ENCODE measurements around the gene NOVA2.

NOVA2 gene

GRCh38 chr19:45954156-45954555 lies 19.5 kb downstream of the NOVA2 start:
- DNase-seq (ENCODE audit: low read depth): no peak
- H3K4me3 ChIP-seq (ENCODE audit: low read depth, low read length): no peak overlapping the region
- TF ChIP-seq CTCF (IDR thresholded peaks at IDR 0.05; ENCODE audit: insufficient read depth, low read depth, low read length, missing control alignments): no peak

- H3K4me3 ChIP-seq (ENCODE audit: low read depth, low read length): no peak overlapping the region
- TF ChIP-seq CTCF (IDR thresholded peaks at IDR 0.05; ENCODE audit: insufficient read depth, low read depth, low read length, missing control alignments): no peak
- DNase-seq (ENCODE audit: low read depth): no peak
These were observed 20.0 kb downstream of the NOVA2 start for GRCh38 chr19:45953676-45954075.

GRCh38 chr19:45952686-45953505 lies 20.8 kb downstream of the NOVA2 start:
- peak; percentile 74 for DNase-seq (ENCODE audit: low read depth)
- peak overlapping the region; percentile 57 for H3K4me3 ChIP-seq (ENCODE audit: low read depth, low read length)
- TF ChIP-seq CTCF (IDR thresholded peaks at IDR 0.05; ENCODE audit: insufficient read depth, low read depth, low read length, missing control alignments): no peak

GRCh38 chr19:45952341-45952685 lies 21.4 kb downstream of the NOVA2 start:
- TF ChIP-seq CTCF (IDR thresholded peaks at IDR 0.05; ENCODE audit: insufficient read depth, low read depth, low read length, missing control alignments): no peak
- DNase-seq (ENCODE audit: low read depth): no peak
- peak overlapping the region; percentile 57; the same call in 1 of the 2 replicates for H3K4me3 ChIP-seq (ENCODE audit: low read depth, low read length)

- DNase-seq (ENCODE audit: low read depth): no peak
- TF ChIP-seq CTCF (IDR thresholded peaks at IDR 0.05; ENCODE audit: insufficient read depth, low read depth, low read length, missing control alignments): no peak
- no peak overlapping the region for H3K4me3 ChIP-seq (ENCODE audit: low read depth, low read length)
These were observed 25.7 kb downstream of the NOVA2 start for GRCh38 chr19:45947926-45948325.

DNA sequence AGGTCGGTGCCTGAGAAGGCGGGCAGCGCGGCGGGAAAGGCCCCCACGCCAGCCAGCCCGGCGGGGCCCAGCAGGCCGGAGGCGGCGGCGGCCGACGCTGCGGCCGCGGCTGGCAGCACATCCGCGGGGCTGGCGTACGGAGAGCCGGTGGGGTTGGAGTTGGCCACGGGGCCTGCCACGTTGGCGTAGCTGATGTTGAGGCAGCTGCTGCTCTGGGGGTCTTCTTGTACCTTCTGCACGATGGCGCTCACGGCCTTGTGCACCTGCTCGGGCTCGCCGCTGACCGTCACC lies 33.2 kb downstream of the NOVA2 start:
- DNase-seq (ENCODE audit: low read depth): no peak
- no peak for TF ChIP-seq CTCF (IDR thresholded peaks at IDR 0.05; ENCODE audit: insufficient read depth, low read depth, low read length, missing control alignments)
- H3K4me3 ChIP-seq (ENCODE audit: low read depth, low read length): no peak overlapping the region
